H9 (cell line): ENCODE measurements around the gene CYBC1. TPM values are rescaled to one million over a fixed set of nuclear protein-coding genes. Genes with fewer than 3 reads are reported as not detected.

ENCODE experiments used
- DNase-seq: peaks from one replicate; pipeline ENCODE4 v3.0.0-alpha.2; 2017
- H2AFZ ChIP-seq: one replicate; pipeline ENCODE4 v1.6.1; 2013; ENCODE audit warnings: mild to moderate bottlenecking, low read length, control low read depth, moderate library complexity
- H2AK5ac ChIP-seq: 2 replicates; pipeline ENCODE4 v1.6.1; 2013; ENCODE audit warnings: low read length, control low read depth, mixed read lengths; ENCODE audit not compliant: insufficient read length
- H2BK120ac ChIP-seq: one replicate; pipeline ENCODE4 v1.6.1; 2013; ENCODE audit warnings: low read depth, mild to moderate bottlenecking, low read length, control low read depth, inconsistent platforms; ENCODE audit not compliant: poor library complexity, severe bottlenecking
- H2BK12ac ChIP-seq: 2 replicates; pipeline ENCODE4 v1.6.1; 2013; ENCODE audit warnings: low read length, control low read depth, mixed read lengths, low read depth; ENCODE audit not compliant: insufficient read length
- H2BK15ac ChIP-seq: 2 replicates; pipeline ENCODE4 v1.6.1; 2013; ENCODE audit warnings: low read depth, low read length, control low read depth
- H2BK20ac ChIP-seq: one replicate; pipeline ENCODE4 v1.6.1; 2013; ENCODE audit warnings: low read depth, mild to moderate bottlenecking, low read length, control low read depth, inconsistent platforms; ENCODE audit not compliant: poor library complexity, severe bottlenecking
- H2BK5ac ChIP-seq: 2 replicates; pipeline ENCODE4 v1.6.1; 2013; ENCODE audit warnings: low read length, control low read depth, mixed read lengths; ENCODE audit not compliant: insufficient read length
- H3K14ac ChIP-seq: 2 replicates; pipeline ENCODE4 v1.6.1; 2013; ENCODE audit warnings: low read length, control low read depth; ENCODE audit not compliant: insufficient read depth
- H3K18ac ChIP-seq: 2 replicates; pipeline ENCODE4 v1.6.1; 2013; ENCODE audit warnings: low read depth, mild to moderate bottlenecking, mixed read lengths, low read length, control low read depth; ENCODE audit not compliant: insufficient read length
- H3K23ac ChIP-seq: 2 replicates; pipeline ENCODE4 v1.6.1; 2013; ENCODE audit warnings: low read length, control low read depth, mixed read lengths, low read depth; ENCODE audit not compliant: insufficient read length
- H3K23me2 ChIP-seq: 2 replicates; pipeline ENCODE4 v1.6.1; 2013; ENCODE audit warnings: low read depth, mild to moderate bottlenecking, mixed read lengths, low read length, control low read depth; ENCODE audit not compliant: insufficient read length, poor library complexity, severe bottlenecking
- H3K27ac ChIP-seq: 2 replicates; pipeline ENCODE4 v1.5.1; 2013; ENCODE audit warnings: low read length, control low read depth, mixed read lengths, low read depth; ENCODE audit not compliant: insufficient read length
- H3K27me3 ChIP-seq: 2 replicates; pipeline ENCODE4 v1.6.1; 2013; ENCODE audit warnings: low read length, control low read depth, inconsistent platforms; ENCODE audit not compliant: insufficient read depth
- H3K4ac ChIP-seq: 2 replicates; pipeline ENCODE4 v1.6.1; 2013; ENCODE audit warnings: low read depth, mild to moderate bottlenecking, control low read depth, inconsistent platforms, low read length, moderate library complexity
- H3K4me1 ChIP-seq: 2 replicates; pipeline ENCODE4 v1.6.1; 2013; ENCODE audit warnings: low read length, control low read depth, inconsistent platforms; ENCODE audit not compliant: insufficient read depth
- H3K4me2 ChIP-seq: 2 replicates; pipeline ENCODE4 v1.6.1; 2013; ENCODE audit warnings: low read length, control low read depth, mixed read lengths; ENCODE audit not compliant: insufficient read length, insufficient read depth
- H3K56ac ChIP-seq: 2 replicates; pipeline ENCODE4 v1.6.1; 2013; ENCODE audit warnings: low read depth, mild to moderate bottlenecking, mixed read lengths, low read length, control low read depth; ENCODE audit not compliant: insufficient read length
- H3K79me1 ChIP-seq: 2 replicates; pipeline ENCODE4 v1.6.1; 2013; ENCODE audit warnings: low read depth, mild to moderate bottlenecking, moderate library complexity, low read length, control low read depth, inconsistent platforms; ENCODE audit not compliant: insufficient read depth, poor library complexity, severe bottlenecking
- H3K79me2 ChIP-seq: 2 replicates; pipeline ENCODE4 v1.6.1; 2013; ENCODE audit warnings: low read length, control low read depth, inconsistent platforms; ENCODE audit not compliant: insufficient read depth
- H3K9ac ChIP-seq: 2 replicates; pipeline ENCODE4 v1.6.1; 2013; ENCODE audit warnings: low read length, control low read depth, mixed read lengths; ENCODE audit not compliant: insufficient read length; ENCODE audit errors: extremely low read depth
- H3K9me3 ChIP-seq: one replicate; pipeline ENCODE4 v1.6.1; 2013; ENCODE audit warnings: low read depth, low read length, inconsistent platforms; ENCODE audit not compliant: control insufficient read depth
- H3T11ph ChIP-seq: one replicate; pipeline ENCODE4 v1.6.1; 2013; ENCODE audit warnings: mild to moderate bottlenecking, low read length, control low read depth, inconsistent platforms
- H4K20me1 ChIP-seq: one replicate; pipeline ENCODE4 v1.6.1; 2013; ENCODE audit not compliant: control insufficient read depth, insufficient read length, insufficient read depth
- H4K5ac ChIP-seq: 2 replicates; pipeline ENCODE4 v1.6.1; 2013; ENCODE audit warnings: low read depth, mild to moderate bottlenecking, mixed read lengths, low read length, control low read depth; ENCODE audit not compliant: insufficient read length
- H4K8ac ChIP-seq: replicated peaks from 2 replicates; pipeline ENCODE4 v1.6.1; 2013; ENCODE audit warnings: low read length, control low read depth, mixed read lengths, low read depth; ENCODE audit not compliant: insufficient read length
- H4K91ac ChIP-seq: 2 replicates; pipeline ENCODE4 v1.6.1; 2013; ENCODE audit warnings: low read depth, mild to moderate bottlenecking, moderate library complexity, mixed read lengths, low read length, control low read depth; ENCODE audit not compliant: insufficient read length
- H3K27ac Mint-ChIP-seq, 3 experiments: 2 replicates in 2 of 3; 3 replicates in 1 of 3; pipeline ENCODE4 v1.8.0; 2020 to 2021; ENCODE audit warnings: mixed read lengths in 3 of 3, mild to moderate bottlenecking in 1 of 3, moderate library complexity in 1 of 3
- H3K27me3 Mint-ChIP-seq: 2 replicates; pipeline ENCODE4 v1.8.0; 2021; ENCODE audit warnings: low read depth, mild to moderate bottlenecking, moderate library complexity, mixed read lengths
- H3K36me3 Mint-ChIP-seq, 3 experiments: 2 replicates in 2 of 3; 3 replicates in 1 of 3; pipeline ENCODE4 v1.8.0; 2020 to 2021; ENCODE audit warnings: low read depth in 3 of 3, mixed read lengths in 3 of 3; ENCODE audit not compliant: insufficient read depth in 1 of 3
- H3K4me1 Mint-ChIP-seq, 2 experiments: 2 replicates each; pipeline ENCODE4 v1.8.0; 2020; ENCODE audit warnings: mixed read lengths in 2 of 2
- H3K4me3 Mint-ChIP-seq, 2 experiments: 2 replicates in 1 of 2; 3 replicates in 1 of 2; pipeline ENCODE4 v1.8.0; 2020 to 2021; ENCODE audit warnings: mild to moderate bottlenecking in 2 of 2, mixed read lengths in 2 of 2, moderate library complexity in 1 of 2
- H3K9me3 Mint-ChIP-seq, 2 experiments: 2 replicates in 1 of 2; 3 replicates in 1 of 2; pipeline ENCODE4 v1.8.0; 2020; ENCODE audit warnings: mild to moderate bottlenecking in 2 of 2, mixed read lengths in 2 of 2, moderate library complexity in 1 of 2
- WGBS: extraction: QIAGEN DNeasy Blood & Tissue Kit; methylation state at CpG from one replicate; pipeline ENCODE4 v1.1.7; 2013; ENCODE audit warnings: missing lambda C conversion rate, low lambda C conversion rate, mixed read lengths; ENCODE audit not compliant: insufficient read length; ENCODE audit errors: extremely low coverage; 5-methylcytosine and 5-hydroxymethylcytosine counted together
- total RNA-seq: library from RNA; stranded (reverse); gene quantifications from 2 replicates; pipeline ENCODE4 v1.2.1, GENCODE V29; 2021
- TF ChIP-seq, protein P1 (sequence below): fragments of 200-600 bp; sonication (generic); conservative IDR thresholded peaks from 3 replicates; pipeline ENCODE4 v1.8.0; 2021; ENCODE audit warnings: antibody characterized with exemption, mild to moderate bottlenecking

CYBC1 gene
- total RNA-seq, 1 experiment from 2014 or later = 81.7 TPM

DNA sequence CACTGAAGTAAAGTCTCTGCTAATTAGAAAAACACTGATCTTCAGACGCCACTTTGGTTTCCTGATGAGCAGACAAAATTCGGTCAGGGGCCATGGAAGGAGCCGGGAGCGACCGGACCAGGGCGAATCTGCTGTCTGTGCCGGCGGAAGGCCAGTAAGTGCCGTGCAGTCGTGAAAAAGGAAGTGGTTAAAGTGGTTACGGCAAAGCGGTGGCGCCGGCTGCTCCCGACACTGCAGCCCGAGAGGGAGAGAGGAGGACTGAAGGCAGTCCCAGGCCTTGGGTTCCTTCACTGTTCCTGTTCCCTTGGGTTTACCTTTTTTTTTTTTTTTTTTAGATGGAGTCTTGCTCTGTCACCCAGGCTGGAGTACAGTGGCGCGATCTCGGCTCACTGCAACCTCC lies 49.7 kb downstream of the CYBC1 start:
- TF ChIP-seq, protein P1, sequence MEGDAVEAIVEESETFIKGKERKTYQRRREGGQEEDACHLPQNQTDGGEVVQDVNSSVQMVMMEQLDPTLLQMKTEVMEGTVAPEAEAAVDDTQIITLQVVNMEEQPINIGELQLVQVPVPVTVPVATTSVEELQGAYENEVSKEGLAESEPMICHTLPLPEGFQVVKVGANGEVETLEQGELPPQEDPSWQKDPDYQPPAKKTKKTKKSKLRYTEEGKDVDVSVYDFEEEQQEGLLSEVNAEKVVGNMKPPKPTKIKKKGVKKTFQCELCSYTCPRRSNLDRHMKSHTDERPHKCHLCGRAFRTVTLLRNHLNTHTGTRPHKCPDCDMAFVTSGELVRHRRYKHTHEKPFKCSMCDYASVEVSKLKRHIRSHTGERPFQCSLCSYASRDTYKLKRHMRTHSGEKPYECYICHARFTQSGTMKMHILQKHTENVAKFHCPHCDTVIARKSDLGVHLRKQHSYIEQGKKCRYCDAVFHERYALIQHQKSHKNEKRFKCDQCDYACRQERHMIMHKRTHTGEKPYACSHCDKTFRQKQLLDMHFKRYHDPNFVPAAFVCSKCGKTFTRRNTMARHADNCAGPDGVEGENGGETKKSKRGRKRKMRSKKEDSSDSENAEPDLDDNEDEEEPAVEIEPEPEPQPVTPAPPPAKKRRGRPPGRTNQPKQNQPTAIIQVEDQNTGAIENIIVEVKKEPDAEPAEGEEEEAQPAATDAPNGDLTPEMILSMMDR = no peak
- H3K9ac ChIP-seq = no peak overlapping the region
- no peak overlapping the region for H3K23ac ChIP-seq
- no peak overlapping the region for H3K14ac ChIP-seq
- no peak overlapping the region for H3K4ac ChIP-seq
- no peaks in the 10 kb centered on the region for H4K20me1 ChIP-seq
- DNase-seq = no peak
- H3K27ac ChIP-seq = no peak overlapping the region
- no peak overlapping the region for H2BK20ac ChIP-seq
- no peak overlapping the region for H2BK120ac ChIP-seq
- H3T11ph ChIP-seq = no peak overlapping the region
- H3K56ac ChIP-seq = no peak overlapping the region
- H3K79me2 ChIP-seq = no peaks in the 10 kb centered on the region
- no peak overlapping the region for H2BK5ac ChIP-seq
- H3K4me1 ChIP-seq = no peaks in the 10 kb centered on the region
- no peak overlapping the region for H3K4me2 ChIP-seq
- H4K5ac ChIP-seq = no peak overlapping the region
- no peak overlapping the region for H3K18ac ChIP-seq
- peaks cover 4 to 26% (median 18%) of the 10 kb centered on the region in 3 experiments for H3K36me3 Mint-ChIP-seq
- no peaks in the 10 kb centered on the region for H3K9me3 Mint-ChIP-seq
- no peak overlapping the region for H2BK12ac ChIP-seq
- no peaks in the 10 kb centered on the region for H3K27me3 ChIP-seq
- no peak overlapping the region for H2AK5ac ChIP-seq
- no peaks in the 10 kb centered on the region for H3K9me3 ChIP-seq
- no peak overlapping the region for H3K27ac Mint-ChIP-seq
- H3K79me1 ChIP-seq = no peaks in the 10 kb centered on the region
- no peak overlapping the region for H4K91ac ChIP-seq
- H3K4me3 Mint-ChIP-seq = no peak overlapping the region
- WGBS = no CpG with 5 or more reads among the region's 19 CpGs
- H2BK15ac ChIP-seq = no peak overlapping the region
- no peaks in the 10 kb centered on the region for H3K27me3 Mint-ChIP-seq
- no peak overlapping the region for H2AFZ ChIP-seq
- H3K4me1 Mint-ChIP-seq = no peaks in the 10 kb centered on the region; a peak in 1 of 4 replicates
- H3K23me2 ChIP-seq = no peaks in the 10 kb centered on the region
- no peak overlapping the region for H4K8ac ChIP-seq
